HG02885 (cell line): ENCODE data around the gene ADD3.

Experiments
- ATAC-seq: cut with Tn5 transposase; IDR thresholded peaks from one replicate; pipeline ENCODE4 v1.9.1; 2021; ENCODE audit warnings: mild to moderate bottlenecking; ENCODE audit not compliant: unreplicated experiment, poor library complexity

ADD3 gene

DNA sequence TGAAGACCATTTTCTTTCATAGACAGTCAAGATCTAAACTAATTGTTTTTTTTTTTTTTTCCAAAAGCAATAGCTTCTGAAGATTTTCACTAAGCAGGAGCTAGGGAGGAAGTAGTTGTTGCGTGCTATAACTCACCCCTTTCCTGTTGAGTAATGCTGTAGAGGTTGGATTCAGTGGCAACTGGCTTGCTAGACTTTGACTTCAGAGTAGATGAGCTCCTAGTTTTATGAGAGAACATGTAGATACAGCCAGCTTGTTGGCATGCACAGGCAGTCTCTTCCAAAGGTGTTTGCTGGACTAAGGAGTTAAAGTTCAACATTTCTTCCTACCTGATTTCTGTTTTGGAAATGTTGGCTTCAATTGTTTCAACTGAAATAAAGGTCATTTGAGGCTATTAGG lies 133.4 kb downstream of the ADD3 start:
- ATAC-seq = no peak

DNA sequence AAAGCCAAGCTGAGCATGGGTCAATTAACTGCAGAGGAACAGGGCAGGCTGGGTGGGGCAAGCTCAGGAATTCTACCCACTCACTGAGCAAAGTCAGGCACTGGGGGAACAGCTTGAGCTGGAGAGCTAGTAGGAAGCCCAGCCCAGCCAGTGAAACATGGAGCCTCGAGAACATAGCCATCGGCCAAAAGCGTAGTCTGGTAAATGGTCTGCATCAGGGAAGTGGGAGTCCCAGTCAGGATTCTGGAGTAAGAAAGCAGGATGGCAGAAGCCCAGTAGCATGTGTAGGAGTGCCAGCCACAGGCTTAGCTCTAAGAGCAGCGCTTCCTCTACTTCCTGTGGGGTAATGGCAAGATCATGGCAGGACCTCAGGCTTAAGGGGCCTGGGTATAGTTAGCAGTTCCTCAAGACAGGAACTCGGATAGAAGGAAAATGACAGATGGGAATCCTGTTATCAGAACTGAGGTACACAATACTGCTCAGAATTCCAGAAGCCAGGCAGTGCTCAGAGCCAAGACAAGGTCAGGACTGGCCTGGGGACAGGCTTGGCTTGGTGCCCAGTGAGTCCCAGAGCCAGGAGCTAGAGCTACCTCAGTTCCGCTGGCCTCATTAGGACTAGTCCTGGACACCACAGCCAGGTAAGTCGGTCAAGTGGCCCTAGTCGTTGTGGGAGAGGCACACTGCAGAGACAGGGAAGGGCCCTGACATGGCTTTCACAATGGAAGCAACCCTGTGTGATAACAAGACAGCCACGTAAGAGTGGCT lies 134.3 kb downstream of the ADD3 start:
- no peak for ATAC-seq

DNA sequence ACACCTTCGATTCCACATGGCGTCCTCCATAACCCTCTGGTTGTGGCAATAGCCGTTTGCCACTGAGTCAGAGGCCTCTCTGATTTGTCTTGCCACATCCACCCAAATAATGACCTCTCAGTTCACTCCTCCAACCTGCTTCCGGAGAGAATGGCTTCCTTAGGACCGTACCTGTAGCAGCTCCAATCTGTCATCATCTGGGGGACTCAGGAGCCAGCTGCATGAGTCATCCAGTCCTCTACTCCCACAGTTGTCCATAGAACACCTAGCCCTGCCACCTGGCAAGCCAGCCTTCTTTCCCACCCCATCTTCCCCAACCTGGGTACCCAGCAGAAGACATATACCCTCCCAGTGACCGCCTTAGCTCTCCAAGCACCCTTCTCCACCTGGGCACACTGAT lies 135.2 kb downstream of the ADD3 start:
- no peak for ATAC-seq

DNA sequence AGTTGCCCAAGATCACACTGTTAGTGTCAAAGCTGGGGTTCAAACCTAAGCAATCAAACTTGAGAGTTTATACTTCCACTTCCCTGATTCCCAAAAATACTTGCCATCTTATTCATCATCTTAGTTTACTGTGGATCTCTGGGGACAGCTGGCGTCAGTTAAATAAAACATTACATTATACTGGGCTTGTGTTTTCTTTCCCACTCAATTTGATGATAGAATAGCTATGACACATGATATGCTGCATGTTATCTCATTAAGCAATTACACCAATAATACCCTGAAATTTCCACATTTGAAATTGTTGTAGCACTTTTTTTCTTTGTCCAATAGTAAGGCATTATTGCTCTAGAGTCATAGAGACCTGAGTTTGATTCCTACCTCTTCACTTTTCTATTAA lies 136.7 kb downstream of the ADD3 start:
- ATAC-seq = no peak

DNA sequence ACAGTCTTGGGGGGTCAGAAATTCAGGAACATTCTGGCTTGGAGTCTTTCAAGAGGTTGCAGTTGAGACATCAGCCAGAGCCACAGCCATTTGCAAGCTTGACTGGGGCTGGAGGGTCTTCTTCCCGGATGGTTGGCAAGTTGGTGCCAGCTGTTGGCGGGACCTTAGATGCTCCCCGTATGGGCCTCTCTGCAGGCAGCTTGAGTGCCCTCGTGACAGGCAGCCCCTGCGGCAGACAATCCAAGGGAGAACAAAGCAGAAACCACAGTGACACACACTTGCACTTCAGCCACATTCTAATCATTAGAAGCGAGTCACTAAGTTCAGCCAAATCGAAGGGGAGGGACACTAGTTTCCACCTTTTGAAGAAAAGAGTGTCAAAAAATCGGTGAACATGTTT lies 140.2 kb downstream of the ADD3 start:
- no peak for ATAC-seq

DNA sequence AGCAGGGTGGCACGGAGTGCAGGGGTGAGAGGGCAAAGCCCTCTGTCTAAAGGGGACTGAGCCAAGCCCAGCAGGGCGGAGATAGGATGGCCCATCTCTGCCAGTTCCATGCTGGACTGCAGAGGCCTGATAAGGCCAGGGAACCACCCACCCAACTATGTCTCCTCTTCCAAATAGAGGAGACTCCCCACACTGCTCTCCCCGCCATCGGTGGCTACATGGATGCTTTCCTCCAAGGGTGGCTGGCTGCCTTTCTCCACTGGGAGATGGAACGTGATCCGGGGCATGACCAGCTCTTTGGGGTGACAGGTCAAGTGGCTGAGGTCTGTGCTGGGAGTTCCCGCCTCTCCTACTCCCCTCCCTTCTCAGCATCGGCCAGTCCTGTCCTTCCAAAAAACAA lies 141.5 kb downstream of the ADD3 start:
- ATAC-seq = no peak

DNA sequence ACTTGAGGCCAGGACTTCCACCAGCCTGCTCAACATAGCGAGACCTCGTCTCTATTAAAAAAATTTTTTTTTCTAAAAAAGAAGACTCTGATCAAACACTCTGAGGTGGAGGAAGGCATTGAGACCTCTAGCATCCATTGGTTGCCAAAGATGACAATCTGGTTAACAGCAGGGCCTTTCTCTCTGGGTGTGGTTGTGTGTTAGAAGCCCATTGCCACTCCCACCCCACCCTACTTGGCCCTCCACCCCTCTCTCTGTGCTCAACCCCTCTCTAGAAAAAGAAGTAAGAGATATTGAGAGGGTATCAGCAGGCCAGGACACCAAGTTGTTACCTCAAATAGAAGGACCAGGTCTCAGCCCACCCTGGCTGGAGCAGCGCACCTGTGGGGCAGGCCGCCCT lies 142.3 kb downstream of the ADD3 start:
- no peak for ATAC-seq

DNA sequence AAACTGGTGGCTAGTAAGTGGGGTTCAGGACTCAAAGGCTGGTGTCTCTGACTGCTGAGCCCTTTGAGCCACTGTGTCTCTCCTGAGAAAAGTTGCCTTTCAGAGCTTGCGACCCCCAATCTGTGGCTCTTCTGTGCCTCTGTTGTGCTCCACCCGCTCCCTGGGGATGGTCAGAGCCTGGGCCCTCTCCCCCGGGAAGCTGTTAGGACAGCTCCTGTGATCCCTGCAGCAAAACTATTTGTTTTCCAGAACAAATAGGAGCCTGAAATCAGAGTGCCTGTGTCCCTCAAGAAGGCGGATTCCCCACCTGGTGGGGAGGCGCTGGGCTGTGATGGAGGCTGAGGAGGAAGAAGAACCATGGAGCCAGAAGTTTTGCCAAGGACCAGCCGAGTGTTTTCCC lies 143.2 kb downstream of the ADD3 start:
- no peak for ATAC-seq

DNA sequence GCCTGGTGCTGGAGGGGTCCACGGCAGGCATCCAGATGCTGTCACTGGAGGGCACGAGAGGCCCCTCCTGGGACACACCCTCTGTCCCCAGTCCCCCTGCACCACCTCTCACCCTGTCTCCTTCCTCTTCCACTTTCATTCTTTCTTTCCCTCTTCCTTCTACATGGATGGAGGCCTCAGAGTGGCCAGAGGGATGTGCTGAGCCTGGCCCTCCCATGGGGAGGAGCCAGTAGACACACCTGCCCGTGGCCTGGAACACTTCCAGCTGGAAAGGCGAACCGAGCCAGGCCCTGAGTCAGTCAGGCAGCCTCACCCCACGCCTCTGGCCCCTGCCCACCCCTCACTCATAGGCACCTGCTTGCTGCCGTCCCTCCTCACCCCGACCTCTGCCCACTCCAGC lies 143.7 kb downstream of the ADD3 start:
- no peak for ATAC-seq

DNA sequence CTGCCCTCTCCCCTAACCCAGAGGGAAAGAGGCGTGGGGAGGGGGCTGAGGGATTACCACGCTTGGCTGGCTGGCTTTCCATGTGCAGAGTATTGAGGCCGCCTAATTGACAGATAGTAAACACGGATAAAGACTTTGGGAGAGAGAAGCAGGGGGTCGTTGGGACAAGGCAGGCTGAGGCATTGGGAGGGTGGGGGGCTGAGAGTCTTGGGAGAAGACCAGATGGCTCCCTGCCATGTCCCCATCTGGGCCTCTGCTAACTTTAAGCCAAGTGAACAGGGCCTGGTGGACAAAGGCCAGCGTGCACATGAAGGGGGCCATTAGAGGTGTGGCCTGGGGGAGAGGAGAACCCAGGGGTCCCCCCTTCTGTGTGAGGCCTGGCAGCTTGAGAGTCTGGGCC lies 144.2 kb downstream of the ADD3 start:
- no peak for ATAC-seq

DNA sequence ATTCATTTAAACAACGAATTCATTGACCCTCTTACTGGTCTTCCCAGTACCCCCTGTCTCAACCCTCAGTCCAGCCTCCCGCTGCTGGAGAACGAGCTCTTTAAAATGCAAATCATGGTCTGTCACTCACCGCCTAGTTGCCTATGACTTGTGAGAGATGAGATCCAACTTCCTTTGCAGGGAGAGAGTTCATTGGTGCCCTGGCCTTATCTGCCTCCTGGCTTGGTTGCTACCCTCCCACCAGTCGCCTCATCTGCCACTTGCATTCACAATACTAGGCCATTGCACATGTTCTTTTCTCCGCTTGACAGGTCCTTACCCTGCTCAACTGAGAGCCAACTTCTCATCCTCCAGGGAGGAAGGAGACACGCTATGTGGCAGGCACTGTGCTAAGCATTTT lies 145.6 kb downstream of the ADD3 start:
- ATAC-seq = no peak

DNA sequence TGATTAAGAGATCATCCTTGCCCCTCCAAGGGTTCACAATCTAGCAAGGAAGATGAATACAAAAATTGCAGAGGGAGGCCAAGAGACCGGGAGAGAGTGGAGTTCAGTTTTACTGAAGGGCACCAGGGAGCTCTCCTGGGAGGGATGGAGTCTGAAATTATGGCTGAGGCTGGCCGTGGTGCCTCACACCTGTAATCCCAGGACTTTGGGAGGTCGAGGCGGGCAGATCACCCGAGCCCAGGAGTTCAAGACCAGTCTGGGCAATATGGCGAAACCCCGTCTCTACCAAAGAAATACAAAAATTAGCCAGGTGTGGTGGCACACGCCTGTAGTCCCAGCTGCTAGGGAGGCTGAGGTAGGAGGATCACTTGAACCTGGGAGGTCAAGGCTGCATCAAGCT lies 148.3 kb downstream of the ADD3 start:
- ATAC-seq = no peak

DNA sequence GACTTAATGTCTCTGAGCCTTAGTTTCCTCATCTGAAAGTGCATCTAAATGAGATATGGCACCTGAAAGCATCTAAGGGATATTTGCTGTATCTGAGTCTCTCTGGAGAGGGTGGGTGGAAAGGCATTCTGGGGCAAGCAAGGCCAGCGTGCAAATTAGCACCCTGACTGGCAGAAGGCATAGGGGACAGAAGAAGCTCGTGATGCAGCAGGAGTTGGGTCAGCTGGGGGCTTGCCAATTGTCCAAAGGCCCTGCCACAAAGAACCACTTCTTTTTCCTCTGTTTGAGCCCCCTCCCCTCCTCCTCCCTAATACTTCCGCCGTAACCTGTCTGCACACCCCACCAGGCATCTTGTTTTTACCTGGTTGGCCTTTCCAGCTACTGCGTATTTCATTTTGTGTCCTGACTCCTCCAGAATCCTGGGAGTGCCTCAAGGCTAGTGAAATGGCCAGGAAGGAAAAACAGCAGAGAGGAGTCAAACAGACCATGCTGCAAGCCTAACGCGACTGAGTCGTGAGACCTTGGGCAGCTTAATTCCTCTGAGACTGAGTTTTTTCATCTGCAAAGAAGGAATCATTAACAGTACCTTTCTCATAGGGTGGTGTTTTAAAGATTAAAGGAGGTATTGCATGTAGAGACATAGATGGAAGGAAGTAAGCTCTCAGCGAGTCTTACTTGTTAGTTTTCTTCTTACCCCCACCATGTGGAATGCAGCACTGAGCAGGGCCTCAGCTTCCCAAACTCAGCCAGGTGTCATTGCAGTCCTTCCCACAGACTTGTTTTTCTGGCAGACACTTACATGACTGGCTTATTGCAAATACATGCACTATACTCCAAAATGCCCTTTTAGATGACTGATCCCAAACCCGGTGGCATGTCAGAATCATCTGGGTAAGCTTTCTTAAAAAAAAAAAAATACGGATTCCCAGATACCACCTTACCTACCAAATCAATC lies 150.5 kb downstream of the ADD3 start:
- ATAC-seq = no peak

DNA sequence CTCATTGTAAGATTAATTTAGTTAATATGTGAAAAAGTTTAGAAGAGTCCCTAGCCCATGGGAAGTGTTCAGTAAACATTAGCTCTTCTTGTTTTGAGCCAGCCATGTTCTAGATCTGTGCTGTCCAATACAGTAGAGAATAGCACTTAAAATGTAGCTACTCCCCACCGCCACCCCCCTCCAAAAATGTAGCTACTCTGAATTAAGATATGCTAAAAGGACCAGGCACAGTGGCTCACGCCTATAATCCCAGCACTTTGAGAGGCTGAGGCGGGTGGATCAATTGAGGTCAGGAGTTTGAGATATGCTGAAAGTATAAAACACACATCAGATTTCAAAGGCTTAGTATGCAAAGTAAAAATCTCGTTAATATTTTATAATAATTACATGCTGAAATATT lies 152.3 kb downstream of the ADD3 start:
- ATAC-seq = no peak

DNA sequence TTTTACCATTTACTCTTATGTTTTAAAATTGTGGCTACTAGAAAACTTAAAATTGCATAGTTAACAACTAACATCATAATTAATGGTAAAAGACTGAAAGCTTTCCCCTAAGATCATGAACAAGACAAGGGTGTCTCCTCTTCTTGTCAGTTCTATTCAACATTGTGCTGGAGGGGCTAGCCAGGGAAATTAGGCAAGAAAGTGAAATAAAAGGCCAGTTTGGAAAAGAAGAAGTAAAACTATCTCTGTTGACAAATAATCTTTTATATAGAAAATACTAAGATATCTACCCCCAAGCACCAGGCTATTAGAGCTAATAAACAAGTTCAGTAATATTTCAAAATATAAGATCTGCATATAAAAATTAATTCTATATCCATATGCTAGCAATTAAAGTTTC lies 152.7 kb downstream of the ADD3 start:
- no peak for ATAC-seq

DNA sequence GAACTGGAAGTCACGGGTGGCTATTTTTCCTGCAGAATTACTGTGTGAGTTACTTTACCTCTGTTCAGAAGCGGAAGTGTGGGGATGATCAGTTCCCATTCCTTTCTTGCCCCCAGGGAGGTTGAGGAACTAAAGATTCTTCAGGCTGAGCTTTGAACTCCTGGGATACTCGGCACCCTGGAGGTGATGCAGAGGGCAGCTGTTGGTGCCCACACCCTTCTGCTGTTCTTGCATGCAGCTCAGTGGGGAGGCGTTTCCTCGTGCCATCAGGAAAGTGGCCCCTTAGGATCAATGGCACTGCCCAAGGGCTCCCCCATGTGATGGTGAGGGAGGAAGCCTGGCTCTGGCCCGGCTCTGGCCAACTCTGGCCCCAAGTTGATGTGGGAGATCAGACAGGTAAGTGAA lies 155.0 kb downstream of the ADD3 start:
- no peak for ATAC-seq

DNA sequence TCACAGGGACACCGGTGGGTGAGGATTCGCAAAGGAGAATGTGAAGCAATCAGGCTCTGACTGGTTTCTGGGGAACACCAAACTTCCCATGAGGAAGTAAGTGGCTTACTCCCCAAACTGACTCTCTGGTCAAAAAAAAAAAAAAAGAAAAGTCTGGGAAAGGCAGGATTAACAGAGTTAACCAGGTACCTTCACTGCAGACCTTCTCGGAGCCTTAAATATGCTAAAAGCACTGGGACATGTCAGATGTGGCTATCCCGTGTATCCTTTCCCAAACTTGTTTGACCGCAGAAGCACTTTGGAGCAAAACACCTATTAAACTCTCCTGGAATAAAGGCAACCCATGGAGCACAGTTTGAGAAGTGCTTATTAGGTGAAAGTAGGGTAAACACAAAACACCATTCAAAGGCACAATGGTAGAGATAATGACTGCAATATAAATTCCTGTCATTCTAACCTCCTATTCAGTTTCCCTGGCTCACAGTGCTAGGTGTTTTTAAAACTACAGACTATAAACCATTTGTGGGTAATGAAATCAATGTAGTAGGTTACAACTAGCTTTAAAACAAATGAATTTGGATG lies 155.5 kb downstream of the ADD3 start:
- ATAC-seq = no peak

DNA sequence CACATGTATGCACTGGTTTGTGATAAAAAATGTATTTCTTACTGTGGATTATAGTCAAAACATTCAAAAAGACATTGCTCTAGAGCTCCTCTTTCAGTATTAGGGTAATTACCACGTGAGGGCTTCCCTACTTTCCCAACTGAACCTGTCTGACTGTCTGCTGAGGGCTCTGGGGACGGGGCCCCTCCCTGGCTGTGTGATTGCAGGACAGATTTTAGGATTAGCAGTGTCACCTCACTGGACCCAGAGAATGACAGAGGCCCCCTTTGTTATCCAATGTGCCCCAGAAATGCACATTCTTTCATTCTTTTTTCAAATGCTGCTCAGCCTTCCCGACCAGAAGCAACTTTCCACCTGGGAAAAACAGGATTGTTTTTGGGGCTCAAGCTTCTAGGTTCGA lies 156.1 kb downstream of the ADD3 start:
- no peak for ATAC-seq

DNA sequence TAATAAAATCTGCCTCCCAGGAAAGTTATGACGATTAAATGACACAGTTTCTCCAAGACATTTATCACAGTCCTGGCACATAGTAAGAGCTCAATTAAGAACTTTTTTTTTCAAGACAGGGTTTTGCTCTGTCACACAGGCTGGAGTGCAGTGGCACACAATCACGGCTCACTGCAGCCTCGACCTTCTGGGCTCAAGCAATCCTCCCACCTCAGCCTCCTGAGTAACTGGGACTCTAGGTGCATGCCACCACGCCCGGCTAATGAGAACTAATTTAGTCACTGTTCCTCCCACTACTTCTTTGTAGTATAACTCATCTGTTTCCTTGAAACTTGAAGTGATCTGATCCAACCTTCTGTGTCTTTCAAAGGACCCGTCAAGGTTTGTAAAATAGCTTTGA lies 157.5 kb downstream of the ADD3 start:
- no peak for ATAC-seq

DNA sequence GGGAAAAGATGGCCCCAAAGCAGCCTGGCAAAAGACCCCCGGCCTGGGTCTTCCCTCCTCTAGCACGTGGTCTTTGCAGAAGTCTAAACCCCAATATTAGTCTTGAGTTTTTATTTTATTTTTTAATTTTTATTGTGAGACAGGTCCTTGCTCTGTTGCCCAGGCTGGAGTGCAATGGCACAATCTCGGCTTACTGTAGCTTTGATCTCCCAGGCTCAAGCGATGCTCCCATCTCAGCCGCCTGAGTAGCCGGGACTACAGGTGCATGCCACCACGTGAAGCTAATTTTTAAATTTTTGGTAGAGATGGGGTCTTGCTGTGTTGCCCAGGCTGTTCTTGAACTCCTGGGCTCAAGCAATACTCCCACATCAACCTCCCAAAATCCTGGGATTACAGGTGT lies 159.4 kb downstream of the ADD3 start:
- ATAC-seq = no peak
